Ascending aorta (tissue), 2 donors: ENCODE measurements around the gene DTNB. TPM values are rescaled to one million over a fixed set of nuclear protein-coding genes. Genes with fewer than 3 reads are reported as not detected.

Experiments used
- DNase-seq, 2 donors: peaks; one replicate each; pipeline ENCODE4 v3.0.0-alpha.2; 2019; ENCODE audit warnings: low spot score in 2 of 2
- H3K27ac ChIP-seq, 2 donors: fragments of 200-600 bp; sonication (generic); one replicate each; pipeline ENCODE4 v1.5.1; 2016 to 2017; ENCODE audit warnings: mild to moderate bottlenecking in 1 of 2
- H3K27me3 ChIP-seq: fragments of 200-600 bp; sonication (generic); one replicate; pipeline ENCODE4 v1.5.1; 2017
- H3K36me3 ChIP-seq, 2 donors: fragments of 200-600 bp; sonication (generic); one replicate each; pipeline ENCODE4 v1.5.1; 2016
- H3K4me1 ChIP-seq, 2 donors: fragments of 200-600 bp; sonication (generic); one replicate each; pipeline ENCODE4 v1.5.1; 2016 to 2017; ENCODE audit warnings: mild to moderate bottlenecking in 1 of 2
- H3K4me3 ChIP-seq, 2 donors: fragments of 200-600 bp; sonication (generic); one replicate each; pipeline ENCODE4 v1.5.1; 2016 to 2017; ENCODE audit warnings: mild to moderate bottlenecking in 1 of 2
- H3K9me3 ChIP-seq, 2 donors: fragments of 200-600 bp; sonication (generic); one replicate each; pipeline ENCODE4 v1.5.1; 2016
- intact Hi-C: fragments of 100-400 bp; cut with DNase I; formaldehyde crosslinking; loops from one replicate; pipeline ENCODE4 v1.15.1; 2023
- total RNA-seq: library from RNA; depleted of rRNA; stranded (reverse); fragments of >200 nt; gene quantifications from one replicate; pipeline ENCODE4 v1.1.0, GENCODE V29; 2016
- TF ChIP-seq, protein P1 (sequence below), 3 experiments: fragments of 200-600 bp in 2 of 3; fragments of 450-650 bp in 1 of 3; sonication (generic) in 2 of 3; IDR thresholded peaks; one replicate each; pipeline ENCODE4 v1.5.1; 2016 to 2019; ENCODE audit warnings: antibody characterized with exemption in 3 of 3, mild to moderate bottlenecking in 1 of 3, moderate library complexity in 1 of 3

The DTNB gene
- total RNA-seq, 1 donor from 2014 or later, result 22.7 TPM

DNA sequence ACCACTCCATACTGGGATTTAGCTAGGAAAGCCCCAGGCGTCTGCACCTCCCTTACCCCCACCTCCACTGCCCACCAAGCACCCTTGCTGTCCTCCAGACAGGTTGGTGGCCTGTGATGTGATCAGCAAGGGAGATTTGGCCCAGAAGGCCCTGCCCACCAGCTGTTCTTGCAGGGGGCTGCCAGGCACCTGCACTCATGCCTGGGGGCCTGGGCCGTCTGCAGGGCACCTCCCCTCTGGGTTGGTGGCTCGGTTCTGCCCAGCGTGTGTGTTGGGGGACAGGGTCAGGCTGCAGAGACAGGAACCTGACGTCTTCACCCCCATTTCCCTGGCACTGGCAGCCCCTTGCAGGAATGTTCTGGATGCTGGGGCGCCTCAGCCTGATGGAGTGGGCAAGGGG is 337.4 kb downstream of the DTNB start:
- TF ChIP-seq, protein P1, sequence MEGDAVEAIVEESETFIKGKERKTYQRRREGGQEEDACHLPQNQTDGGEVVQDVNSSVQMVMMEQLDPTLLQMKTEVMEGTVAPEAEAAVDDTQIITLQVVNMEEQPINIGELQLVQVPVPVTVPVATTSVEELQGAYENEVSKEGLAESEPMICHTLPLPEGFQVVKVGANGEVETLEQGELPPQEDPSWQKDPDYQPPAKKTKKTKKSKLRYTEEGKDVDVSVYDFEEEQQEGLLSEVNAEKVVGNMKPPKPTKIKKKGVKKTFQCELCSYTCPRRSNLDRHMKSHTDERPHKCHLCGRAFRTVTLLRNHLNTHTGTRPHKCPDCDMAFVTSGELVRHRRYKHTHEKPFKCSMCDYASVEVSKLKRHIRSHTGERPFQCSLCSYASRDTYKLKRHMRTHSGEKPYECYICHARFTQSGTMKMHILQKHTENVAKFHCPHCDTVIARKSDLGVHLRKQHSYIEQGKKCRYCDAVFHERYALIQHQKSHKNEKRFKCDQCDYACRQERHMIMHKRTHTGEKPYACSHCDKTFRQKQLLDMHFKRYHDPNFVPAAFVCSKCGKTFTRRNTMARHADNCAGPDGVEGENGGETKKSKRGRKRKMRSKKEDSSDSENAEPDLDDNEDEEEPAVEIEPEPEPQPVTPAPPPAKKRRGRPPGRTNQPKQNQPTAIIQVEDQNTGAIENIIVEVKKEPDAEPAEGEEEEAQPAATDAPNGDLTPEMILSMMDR (IDR thresholded peaks at IDR 0.05), result no peak
- H3K36me3 ChIP-seq, result no peaks in the 10 kb centered on the region
- peaks cover 3 to 17% of the 10 kb centered on the region in 2 donors for H3K4me1 ChIP-seq
- no peak overlapping the region for H3K27ac ChIP-seq
- H3K4me3 ChIP-seq, result no peak overlapping the region
- intact Hi-C loops, result no loop called here
- no peaks in the 10 kb centered on the region for H3K9me3 ChIP-seq
- no peak for DNase-seq
- no peaks in the 10 kb centered on the region for H3K27me3 ChIP-seq

DNA sequence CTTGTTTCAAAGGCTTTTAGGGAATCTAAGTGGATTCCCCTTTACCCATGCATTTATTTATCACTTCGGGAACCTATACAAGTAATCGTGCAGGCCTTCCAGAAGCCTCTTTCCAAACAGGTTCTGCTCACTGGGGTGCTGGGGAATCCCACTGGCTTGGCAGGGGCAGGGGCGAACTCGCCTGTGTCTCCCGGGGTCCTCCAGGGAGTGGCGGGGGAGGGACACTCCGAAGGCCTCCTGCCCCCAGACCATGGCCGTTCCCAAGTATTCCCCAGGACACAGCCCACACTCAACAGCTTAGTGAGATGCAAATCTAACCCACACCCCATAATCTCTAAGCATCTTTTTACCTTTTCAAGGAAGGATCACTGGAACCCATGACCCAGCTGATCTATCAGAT is 338.2 kb downstream of the DTNB start:
- DNase-seq, result no peak
- intact Hi-C loops, result no loop called here
- Histone ChIP-seq H3K9me3 (no peaks in the 10 kb centered on the region), H3K36me3 (no peaks in the 10 kb centered on the region), H3K27ac (no peak overlapping the region), H3K4me3 (no peak overlapping the region), H3K27me3 (no peaks in the 10 kb centered on the region), H3K4me1 (peaks cover 5 to 23% of the 10 kb centered on the region in 2 donors)
- TF ChIP-seq, protein P1 (IDR thresholded peaks at IDR 0.05), result no peak

DNA sequence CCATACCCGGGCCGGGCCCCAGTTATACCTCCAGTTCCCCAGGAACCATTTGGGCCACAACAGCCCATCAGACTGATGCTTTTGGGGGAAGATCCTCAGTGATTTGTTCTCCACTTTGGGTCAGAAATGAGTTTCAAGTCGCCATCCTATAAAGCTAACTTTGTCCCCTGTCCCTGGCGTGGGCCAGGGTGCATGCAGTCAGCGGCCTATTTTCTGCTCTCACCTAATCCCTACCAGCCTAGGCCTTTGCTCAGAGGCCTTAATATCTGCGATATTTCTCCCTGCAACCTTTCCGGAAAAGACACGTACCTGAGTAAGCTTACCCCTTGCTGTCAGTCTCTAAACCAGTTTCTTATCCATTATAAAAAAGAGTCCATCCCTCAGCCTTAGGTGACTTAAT is 338.9 kb downstream of the DTNB start:
- H3K36me3 ChIP-seq, result no peaks in the 10 kb centered on the region
- TF ChIP-seq, protein P1 (IDR thresholded peaks at IDR 0.05), result no peak
- no peak overlapping the region for H3K4me3 ChIP-seq
- no peaks in the 10 kb centered on the region for H3K27me3 ChIP-seq
- no peak for DNase-seq
- intact Hi-C loops, result no loop called here
- H3K9me3 ChIP-seq, result no peaks in the 10 kb centered on the region
- peaks cover 5 to 24% of the 10 kb centered on the region in 2 donors for H3K4me1 ChIP-seq
- H3K27ac ChIP-seq, result no peak overlapping the region

DNA sequence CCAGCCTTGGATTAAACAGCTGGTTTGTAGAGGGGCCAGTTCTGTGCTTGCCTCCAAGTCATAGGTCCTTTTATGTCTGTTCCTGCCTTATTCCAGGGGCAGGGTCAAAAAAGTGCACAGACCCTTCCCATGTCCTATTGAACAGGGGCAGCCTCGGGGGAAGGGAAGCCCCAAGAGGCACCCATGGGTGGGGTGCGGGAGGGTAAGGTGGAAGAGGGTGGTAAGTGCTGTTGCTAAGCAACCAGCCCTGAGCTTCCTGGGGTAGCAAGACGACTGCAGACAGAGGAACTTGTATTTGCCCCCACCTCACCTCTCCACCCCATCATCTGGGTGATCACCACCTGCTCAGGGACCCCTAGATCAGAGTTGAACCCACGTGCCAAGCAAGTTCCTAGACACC is 339.4 kb downstream of the DTNB start:
- no peaks in the 10 kb centered on the region for H3K9me3 ChIP-seq
- no peak overlapping the region for H3K27ac ChIP-seq
- H3K36me3 ChIP-seq, result no peaks in the 10 kb centered on the region
- no peaks in the 10 kb centered on the region for H3K27me3 ChIP-seq
- H3K4me1 ChIP-seq, result peaks cover 6 to 24% of the 10 kb centered on the region in 2 donors
- H3K4me3 ChIP-seq, result no peak overlapping the region
- TF ChIP-seq, protein P1 (IDR thresholded peaks at IDR 0.05), result no peak
- no peak for DNase-seq
- intact Hi-C loops, result no loop called here

DNA sequence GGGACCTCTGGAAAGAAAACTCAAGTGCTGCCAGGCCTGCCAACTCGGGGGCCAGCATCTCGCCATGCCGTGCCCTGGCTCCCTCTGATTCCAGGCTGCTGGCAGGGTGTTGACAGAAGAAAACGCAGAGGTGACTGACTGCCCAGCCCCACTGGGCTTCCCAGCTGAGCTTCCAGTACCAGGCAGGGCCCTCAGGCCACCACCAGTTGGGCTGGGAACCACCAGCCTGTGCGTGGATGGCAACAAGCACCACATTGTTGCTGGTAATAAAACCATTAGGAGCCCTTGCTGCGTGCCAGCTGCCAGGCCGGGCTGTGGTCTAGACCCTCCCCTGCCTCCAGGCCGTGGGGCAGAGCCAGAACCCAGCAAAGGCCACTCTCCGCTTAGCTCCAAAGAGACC is 340.8 kb downstream of the DTNB start:
- Histone ChIP-seq H3K4me1 (peaks cover 8 to 30% of the 10 kb centered on the region in 2 donors), H3K36me3 (no peaks in the 10 kb centered on the region), H3K27ac (peak overlapping the region in 1 of 2 donors; percentile 20), H3K9me3 (no peaks in the 10 kb centered on the region), H3K4me3 (no peak overlapping the region), H3K27me3 (no peaks in the 10 kb centered on the region)
- DNase-seq, result no peak
- TF ChIP-seq, protein P1 (IDR thresholded peaks at IDR 0.05), result no peak
- intact Hi-C loops, result no loop called here
